A673 (cell line): ENCODE measurements around the gene NEURL3.

Source experiments
- EZH2 ChIP-seq: fragments of 200-600 bp; sonication (generic); IDR thresholded peaks from 2 replicates; pipeline ENCODE4 v1.6.1; 2017; ENCODE audit warnings: borderline replicate concordance, low read depth, mild to moderate bottlenecking, mixed read lengths, antibody characterized with exemption, low read length; ENCODE audit not compliant: poor library complexity, severe bottlenecking
- TF ChIP-seq, protein P1 (sequence below): fragments of 300-800, 200-600 bp; sonication (generic); conservative IDR thresholded peaks from 2 replicates; pipeline ENCODE4 v1.5.1; 2017; ENCODE audit warnings: low read depth, mild to moderate bottlenecking, antibody characterized with exemption, low read length, moderate library complexity, mixed read lengths

- TF ChIP-seq, protein P1, sequence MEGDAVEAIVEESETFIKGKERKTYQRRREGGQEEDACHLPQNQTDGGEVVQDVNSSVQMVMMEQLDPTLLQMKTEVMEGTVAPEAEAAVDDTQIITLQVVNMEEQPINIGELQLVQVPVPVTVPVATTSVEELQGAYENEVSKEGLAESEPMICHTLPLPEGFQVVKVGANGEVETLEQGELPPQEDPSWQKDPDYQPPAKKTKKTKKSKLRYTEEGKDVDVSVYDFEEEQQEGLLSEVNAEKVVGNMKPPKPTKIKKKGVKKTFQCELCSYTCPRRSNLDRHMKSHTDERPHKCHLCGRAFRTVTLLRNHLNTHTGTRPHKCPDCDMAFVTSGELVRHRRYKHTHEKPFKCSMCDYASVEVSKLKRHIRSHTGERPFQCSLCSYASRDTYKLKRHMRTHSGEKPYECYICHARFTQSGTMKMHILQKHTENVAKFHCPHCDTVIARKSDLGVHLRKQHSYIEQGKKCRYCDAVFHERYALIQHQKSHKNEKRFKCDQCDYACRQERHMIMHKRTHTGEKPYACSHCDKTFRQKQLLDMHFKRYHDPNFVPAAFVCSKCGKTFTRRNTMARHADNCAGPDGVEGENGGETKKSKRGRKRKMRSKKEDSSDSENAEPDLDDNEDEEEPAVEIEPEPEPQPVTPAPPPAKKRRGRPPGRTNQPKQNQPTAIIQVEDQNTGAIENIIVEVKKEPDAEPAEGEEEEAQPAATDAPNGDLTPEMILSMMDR = no peak
- no peak for TF ChIP-seq EZH2
These were observed 48.2 kb upstream of the NEURL3 start for GRCh38 chr2:96553176-96553956.
